H54 (cell line): Measurements from ENCODE around the gene SH3BGRL2.
"Not testable (repeated sequence)": the region's sequence is repeated elsewhere in the genome, so short reads cannot be mapped to it uniquely, and the experiment has no call there.

ENCODE experiments used
- DNase-seq: peaks from one replicate; pipeline ENCODE4 v3.0.0; 2011; ENCODE audit warnings: low spot score, mixed read lengths; ENCODE audit not compliant: insufficient read length
- FAIRE-seq: peaks from 3 replicates; lab custom pipeline; 2011; peaks lifted over from hg19 to GRCh38; lab: Jason Lieb, UNC
- POLR2A ChIP-seq: IDR thresholded peaks from 2 replicates; pipeline ENCODE4 v1.6.1; 2011; ENCODE audit warnings: low read depth, mild to moderate bottlenecking, low read length

The SH3BGRL2 gene

GRCh38 chr6:79676785-79677736 lies 45.9 kb downstream of the SH3BGRL2 start:
- no peak for DNase-seq
- no peak for TF ChIP-seq POLR2A
- FAIRE-seq, result no peak

- DNase-seq, FAIRE-seq: not testable (repeated sequence)
These were observed 51.6 kb downstream of the SH3BGRL2 start for GRCh38 chr6:79682682-79683081.

GRCh38 chr6:79684876-79685275 lies 53.7 kb downstream of the SH3BGRL2 start:
- TF ChIP-seq POLR2A, result no peak
- DNase-seq (no peak), FAIRE-seq (no peak)

- FAIRE-seq (no peak), DNase-seq (no peak)
- TF ChIP-seq POLR2A, result no peak
These were observed 55.7 kb downstream of the SH3BGRL2 start for GRCh38 chr6:79686707-79687309.

GRCh38 chr6:79687759-79688158 lies 56.6 kb downstream of the SH3BGRL2 start:
- no peak for TF ChIP-seq POLR2A
- no peak for DNase-seq
- FAIRE-seq, result peak; percentile 20

- no peak for FAIRE-seq
- TF ChIP-seq POLR2A, result no peak
These were observed 63.0 kb downstream of the SH3BGRL2 start for GRCh38 chr6:79694156-79694555.

GRCh38 chr6:79694623-79695343 lies 63.7 kb downstream of the SH3BGRL2 start:
- no peak for FAIRE-seq
- TF ChIP-seq POLR2A, result no peak
- no peak for DNase-seq

More at GRCh38 chr6:79694156-79694555, 63.0 kb downstream of the SH3BGRL2 start:
- DNase-seq, result no peak

GRCh38 chr6:79697430-79697829 lies 66.3 kb downstream of the SH3BGRL2 start:
- TF ChIP-seq POLR2A, result no peak
- DNase-seq (no peak), FAIRE-seq (no peak)

- TF ChIP-seq POLR2A, result no peak
- FAIRE-seq, result no peak
- no peak for DNase-seq
These were observed 68.5 kb downstream of the SH3BGRL2 start for GRCh38 chr6:79699606-79700005.

GRCh38 chr6:79702691-79703090 lies 71.6 kb downstream of the SH3BGRL2 start:
- no peak for TF ChIP-seq POLR2A
- FAIRE-seq, result no peak

GRCh38 chr6:79704200-79704599 lies 73.1 kb downstream of the SH3BGRL2 start:
- FAIRE-seq, result no peak
- TF ChIP-seq POLR2A, result no peak
- no peak for DNase-seq

More at GRCh38 chr6:79702691-79703090, 71.6 kb downstream of the SH3BGRL2 start:
- no peak for DNase-seq

GRCh38 chr6:79705456-79705995 lies 74.4 kb downstream of the SH3BGRL2 start:
- no peak for FAIRE-seq

GRCh38 chr6:79706527-79706926 lies 75.4 kb downstream of the SH3BGRL2 start:
- TF ChIP-seq POLR2A, result no peak
- FAIRE-seq (no peak), DNase-seq (no peak)

More at GRCh38 chr6:79705456-79705995, 74.4 kb downstream of the SH3BGRL2 start:
- no peak for TF ChIP-seq POLR2A
- DNase-seq, result no peak
